DND-41 (cell line): ENCODE data around the gene SLC25A10.

Experiments used
- CTCF ChIP-seq: IDR thresholded peaks from 2 replicates; pipeline ENCODE4 v1.5.1; 2012; ENCODE audit warnings: borderline replicate concordance, low read length, moderate library complexity, mild to moderate bottlenecking; ENCODE audit not compliant: poor library complexity, severe bottlenecking; ENCODE audit errors: extremely low read depth
- EZH2 ChIP-seq: IDR thresholded peaks from 3 replicates; pipeline ENCODE4 v1.6.1; 2012; ENCODE audit warnings: borderline replicate concordance, low read depth, mild to moderate bottlenecking, moderate library complexity, low read length, inconsistent platforms; ENCODE audit not compliant: severe bottlenecking

DNA sequence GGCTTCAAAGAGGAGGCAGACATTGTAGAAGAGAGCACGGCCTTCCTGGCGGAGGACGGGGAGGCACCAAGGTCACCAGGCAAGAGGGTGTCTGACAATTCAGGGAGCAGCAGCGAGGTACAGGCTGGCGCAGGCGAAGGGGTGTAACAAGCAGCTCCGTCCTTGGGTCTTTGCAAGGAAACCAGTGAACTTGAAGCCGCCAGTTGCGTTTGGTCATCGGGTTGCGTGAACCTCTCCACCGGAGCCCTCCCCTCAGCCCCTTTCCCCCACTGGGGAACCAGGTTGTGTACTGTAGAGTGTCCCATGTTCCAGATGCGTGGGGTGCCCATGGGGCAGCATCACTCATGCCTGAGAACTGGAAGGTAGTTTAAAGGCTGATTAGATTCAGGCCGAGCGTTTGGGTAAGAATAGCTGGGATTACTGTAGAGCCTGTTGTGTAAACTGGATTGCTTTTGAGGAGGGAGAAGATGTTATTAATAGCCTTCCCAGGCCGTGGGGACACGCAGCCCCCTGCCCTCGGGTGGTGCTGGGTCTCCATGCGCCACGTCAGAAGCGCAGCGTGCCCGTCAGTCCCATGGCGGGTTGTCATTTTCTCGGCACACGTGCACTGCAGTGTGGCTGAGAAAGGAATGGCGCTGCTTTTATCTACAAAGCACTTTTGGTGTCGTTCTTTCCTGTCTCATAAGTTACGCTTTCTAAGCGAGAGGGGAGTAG lies 6.4 kb upstream of the SLC25A10 start:
- TF ChIP-seq CTCF (no peak), EZH2 (no peak)
